AG04450 (cell line): Measurements from ENCODE around the gene OPRD1. TPM values are rescaled to one million over a fixed set of nuclear protein-coding genes. Genes with fewer than 3 reads are reported as not detected.

Experiments used
- CTCF ChIA-PET: fragments of 300-600, 350-600 bp; formaldehyde crosslinking; extraction: SDS; loops from one replicate; lab custom pipeline; 2022; ENCODE audit warnings: antibody characterized with exemption, inconsistent platforms; lab: Charles Lee
- POLR2A ChIA-PET: fragments of 350-600 bp; formaldehyde crosslinking; extraction: SDS; loops from one replicate; lab custom pipeline; 2021; ENCODE audit warnings: antibody characterized with exemption, inconsistent platforms; lab: Yijun Ruan, JAX
- DNase-seq: peaks from one replicate; pipeline ENCODE4 v3.0.0-alpha.2; 2011; ENCODE audit warnings: low read depth, low spot score
- H3K27ac ChIP-seq: one replicate; pipeline ENCODE4 v1.5.1; 2012; ENCODE audit warnings: low read depth, low read length, control low read depth
- H3K27me3 ChIP-seq: one replicate; pipeline ENCODE4 v1.6.0; 2012; ENCODE audit warnings: low read length; ENCODE audit not compliant: control insufficient read depth, insufficient read depth
- H3K4me3 ChIP-seq: 2 replicates; pipeline ENCODE4 v1.5.1; 2011; ENCODE audit warnings: mild to moderate bottlenecking, low read depth, low read length, control low read depth
- H3K9me3 ChIP-seq: 2 replicates; pipeline ENCODE4 v1.5.1; 2012; ENCODE audit warnings: low read length; ENCODE audit not compliant: control insufficient read depth, insufficient read depth
- polyA plus RNA-seq: library from polyadenylated mRNA; depleted of rRNA; stranded (reverse); fragments of >200 nt; gene quantifications from 2 replicates; pipeline ENCODE4 v1.2.3, GENCODE V29; 2011
- TF ChIP-seq, protein P1 (sequence below): IDR thresholded peaks from 2 replicates; pipeline ENCODE4 v1.5.1; 2011; ENCODE audit warnings: low read depth, low read length, control low read depth, inconsistent platforms

The OPRD1 gene
- polyA plus RNA-seq, 1 experiment: not detected

- H3K27ac ChIP-seq: no peak overlapping the region
- CTCF ChIA-PET: interaction anchor here (1.0 to 11.6 kb wide), 4 partner anchors 10 to 316 kb away, joined by 3 to 712 read pairs (median 6); no protein-coding TSS in a partner anchor
- TF ChIP-seq, protein P1, sequence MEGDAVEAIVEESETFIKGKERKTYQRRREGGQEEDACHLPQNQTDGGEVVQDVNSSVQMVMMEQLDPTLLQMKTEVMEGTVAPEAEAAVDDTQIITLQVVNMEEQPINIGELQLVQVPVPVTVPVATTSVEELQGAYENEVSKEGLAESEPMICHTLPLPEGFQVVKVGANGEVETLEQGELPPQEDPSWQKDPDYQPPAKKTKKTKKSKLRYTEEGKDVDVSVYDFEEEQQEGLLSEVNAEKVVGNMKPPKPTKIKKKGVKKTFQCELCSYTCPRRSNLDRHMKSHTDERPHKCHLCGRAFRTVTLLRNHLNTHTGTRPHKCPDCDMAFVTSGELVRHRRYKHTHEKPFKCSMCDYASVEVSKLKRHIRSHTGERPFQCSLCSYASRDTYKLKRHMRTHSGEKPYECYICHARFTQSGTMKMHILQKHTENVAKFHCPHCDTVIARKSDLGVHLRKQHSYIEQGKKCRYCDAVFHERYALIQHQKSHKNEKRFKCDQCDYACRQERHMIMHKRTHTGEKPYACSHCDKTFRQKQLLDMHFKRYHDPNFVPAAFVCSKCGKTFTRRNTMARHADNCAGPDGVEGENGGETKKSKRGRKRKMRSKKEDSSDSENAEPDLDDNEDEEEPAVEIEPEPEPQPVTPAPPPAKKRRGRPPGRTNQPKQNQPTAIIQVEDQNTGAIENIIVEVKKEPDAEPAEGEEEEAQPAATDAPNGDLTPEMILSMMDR: no peak
These were observed 74.9 kb downstream of the OPRD1 start for GRCh38 chr1:28886731-28887418.

DNA sequence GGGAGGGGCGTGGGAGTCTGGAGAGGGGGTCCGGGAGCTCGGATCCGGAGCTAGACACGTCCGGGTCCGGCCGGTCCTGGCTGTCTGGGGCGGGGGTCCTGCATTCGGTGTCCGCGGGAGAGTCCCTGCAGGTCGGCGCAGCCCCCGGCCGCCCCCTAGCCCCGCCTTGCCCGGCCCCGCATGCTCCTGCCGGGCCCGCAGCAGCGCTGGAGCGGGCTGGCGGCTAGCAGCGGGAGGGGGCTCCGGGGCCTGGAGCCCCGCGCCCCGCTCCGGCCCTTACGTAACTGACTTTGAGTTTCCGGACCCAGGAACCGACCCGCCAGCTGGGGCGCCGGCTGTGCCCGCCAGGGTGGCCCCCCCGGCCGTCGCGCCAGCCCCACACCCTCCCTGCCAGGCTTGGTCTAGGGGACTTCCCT is 75.5 kb downstream of the OPRD1 start:
- DNase-seq: no peak
- TF ChIP-seq, protein P1: no peak
- no peaks in the 10 kb centered on the region; the same call in 1 of the 2 replicates for H3K9me3 ChIP-seq
- ChIA-PET CTCF (interaction anchor here (0.6 to 1.7 kb wide), 4 partner anchors 10 to 147 kb away, joined by 3 to 5 read pairs (median 4); no protein-coding TSS in a partner anchor), POLR2A (no interaction called here)
- peak overlapping the region; percentile 62 for H3K4me3 ChIP-seq
- no peak overlapping the region for H3K27ac ChIP-seq
- peaks cover 11% of the 10 kb centered on the region for H3K27me3 ChIP-seq

More at GRCh38 chr1:28886731-28887418, 74.9 kb downstream of the OPRD1 start:
- Histone ChIP-seq H3K27me3 (peaks cover 11% of the 10 kb centered on the region), H3K4me3 (peak overlapping the region; percentile 62), H3K9me3 (no peaks in the 10 kb centered on the region; the same call in 1 of the 2 replicates)
- POLR2A ChIA-PET: no interaction called here
- DNase-seq: peak; percentile 18

DNA sequence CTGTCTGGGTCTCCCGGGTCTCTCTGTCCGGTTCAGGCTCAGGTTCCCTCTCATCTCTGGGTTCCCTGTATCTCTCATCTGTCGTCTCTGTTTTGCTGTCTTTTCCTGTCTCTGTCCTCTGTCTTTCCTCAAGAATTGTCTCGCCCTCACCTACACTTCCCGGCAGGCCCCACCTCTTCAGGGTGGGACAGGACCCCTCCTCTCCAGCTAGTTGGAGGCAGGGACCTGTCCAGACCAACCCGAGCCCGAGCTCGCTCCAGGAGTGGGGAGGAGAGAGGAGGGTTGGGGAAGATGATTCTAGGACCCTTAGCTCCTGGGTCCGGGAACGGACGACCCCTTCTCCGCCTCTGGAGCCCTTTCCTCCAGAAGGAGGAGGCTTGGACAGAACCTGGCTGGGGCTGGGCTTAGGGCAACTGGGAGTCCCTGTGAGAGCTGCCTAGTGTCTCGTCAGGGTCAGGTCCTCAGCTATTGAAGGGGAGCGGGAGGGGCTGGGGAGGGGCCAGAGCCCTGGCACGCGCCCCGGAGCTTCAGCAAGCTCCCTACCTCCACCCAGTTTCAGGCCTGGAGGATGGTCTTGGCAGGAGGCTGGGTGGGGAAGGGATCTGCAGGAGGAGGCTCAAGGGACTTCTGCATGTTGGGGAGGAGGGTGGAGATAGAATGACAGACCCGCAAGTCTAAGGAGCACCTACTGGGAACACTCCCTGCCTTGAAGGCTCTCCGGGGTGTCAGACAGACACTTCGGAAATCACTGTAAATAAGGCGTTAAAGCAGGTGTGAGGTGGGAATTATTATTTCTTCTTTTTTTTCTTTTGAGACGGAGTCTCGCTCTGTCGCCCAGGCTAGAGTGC is 76.1 kb downstream of the OPRD1 start:
- Histone ChIP-seq H3K4me3 (peak overlapping the region; percentile 62), H3K27me3 (peaks cover 11% of the 10 kb centered on the region), H3K27ac (no peak overlapping the region), H3K9me3 (no peaks in the 10 kb centered on the region; the same call in 1 of the 2 replicates)
- TF ChIP-seq, protein P1: no peak
- DNase-seq: no peak
- CTCF ChIA-PET: interaction anchor here (0.6 to 1.7 kb wide), 5 partner anchors 11 to 146 kb away, joined by 3 to 5 read pairs (median 4); no protein-coding TSS in a partner anchor
- POLR2A ChIA-PET: no interaction called here

DNA sequence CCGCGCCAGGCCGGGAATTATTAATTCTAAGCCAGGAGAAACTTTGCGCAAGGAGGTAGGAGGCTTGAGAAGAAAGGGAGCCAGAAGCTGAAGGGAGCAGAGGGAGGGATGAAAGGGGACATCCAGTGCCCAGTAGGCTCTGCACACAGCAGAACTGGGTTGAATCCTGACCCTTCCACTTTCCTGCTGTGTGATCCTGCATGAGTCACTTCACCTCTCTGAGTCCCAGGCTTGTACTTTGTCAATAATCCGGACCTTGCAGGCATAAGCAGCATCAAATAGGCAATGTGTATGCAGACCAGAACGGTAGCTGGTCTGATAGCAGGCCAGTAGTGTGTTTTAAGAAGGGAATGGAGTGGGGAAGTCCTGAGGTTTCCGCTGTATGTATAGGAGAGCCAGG is 76.9 kb downstream of the OPRD1 start:
- TF ChIP-seq, protein P1: no peak
- POLR2A ChIA-PET: no interaction called here
- CTCF ChIA-PET: interaction anchor here (1.1 kb wide), 1 partner anchor 146 kb away, joined by 4 read pairs; no protein-coding TSS in a partner anchor
- H3K4me3 ChIP-seq: no peak overlapping the region
- no peak for DNase-seq
- H3K9me3 ChIP-seq: no peaks in the 10 kb centered on the region; the same call in 1 of the 2 replicates
- peaks cover 11% of the 10 kb centered on the region for H3K27me3 ChIP-seq
- no peak overlapping the region for H3K27ac ChIP-seq
